Stomach (tissue), 4 donors: ENCODE results near the gene CYCS.

ENCODE experiments used
- CTCF ChIP-seq, 7 experiments: fragments of 450-650 bp in 4 of 7; fragments of 200-600 bp in 3 of 7; sonication (generic) in 3 of 7; IDR thresholded peaks; one replicate each; pipeline ENCODE4 v1.5.1; 2016 to 2019; ENCODE audit warnings: antibody characterized with exemption in 7 of 7, control low read depth in 2 of 7, mild to moderate bottlenecking in 1 of 7
- POLR2A ChIP-seq, 4 donors: fragments of 450-650 bp; IDR thresholded peaks; one replicate each; pipeline ENCODE4 v1.6.1; 2016; ENCODE audit warnings: antibody characterized with exemption in 4 of 4, control low read depth in 2 of 4, mild to moderate bottlenecking in 1 of 4, moderate library complexity in 1 of 4

GRCh38 chr7:25134358-25135010 is 9.4 kb upstream of the CYCS start:
- TF ChIP-seq CTCF (IDR thresholded peaks at IDR 0.05) (no peak), POLR2A (IDR thresholded peaks at IDR 0.05) (no peak)
